CD4-positive, alpha-beta T cell treated with Interleukin-12 subunit alpha and Interleukin-12 subunit beta, for 1 hour (primary cell): ENCODE results near the gene GNAZ.
A peak's percentile ranks its signal among the peaks of the same experiment; 100 is the strongest.

ENCODE experiments used
- DNase-seq: peaks from one replicate; pipeline ENCODE4 v3.0.0-alpha.2; 2020

GNAZ gene

DNA sequence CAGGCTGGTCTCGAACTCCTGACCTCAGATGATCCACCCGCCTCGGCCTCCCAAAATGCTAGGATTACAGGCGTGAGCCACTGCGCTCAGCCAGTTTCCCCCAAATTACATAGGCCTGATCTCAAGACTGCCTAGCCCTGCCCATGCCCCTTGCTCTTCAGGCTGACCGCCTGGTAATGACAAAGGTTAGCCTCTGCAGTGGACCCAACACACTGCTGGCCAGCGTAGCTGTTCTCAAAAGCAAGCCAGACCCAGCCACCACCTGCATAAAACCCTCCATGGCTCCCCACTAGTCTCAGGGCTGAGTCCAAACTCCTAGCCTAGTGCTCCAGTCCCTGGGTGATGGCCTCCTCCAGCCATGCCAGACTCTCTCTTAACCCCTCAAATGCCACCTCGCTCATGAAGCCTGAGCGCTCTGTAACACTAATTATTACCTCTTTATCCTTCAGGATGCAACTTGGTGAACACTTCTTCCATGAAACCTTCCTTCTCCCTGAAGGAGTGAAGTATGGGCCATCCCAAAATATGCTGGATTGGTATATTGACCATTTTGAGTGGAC, 72.3 kb downstream of the GNAZ start:
- DNase-seq, result no peak

GRCh38 chr22:23143119-23143518, 72.8 kb downstream of the GNAZ start:
- no peak for DNase-seq

- no peak for DNase-seq
Observed at GRCh38 chr22:23144432-23144831, 74.1 kb downstream of the GNAZ start.

DNA sequence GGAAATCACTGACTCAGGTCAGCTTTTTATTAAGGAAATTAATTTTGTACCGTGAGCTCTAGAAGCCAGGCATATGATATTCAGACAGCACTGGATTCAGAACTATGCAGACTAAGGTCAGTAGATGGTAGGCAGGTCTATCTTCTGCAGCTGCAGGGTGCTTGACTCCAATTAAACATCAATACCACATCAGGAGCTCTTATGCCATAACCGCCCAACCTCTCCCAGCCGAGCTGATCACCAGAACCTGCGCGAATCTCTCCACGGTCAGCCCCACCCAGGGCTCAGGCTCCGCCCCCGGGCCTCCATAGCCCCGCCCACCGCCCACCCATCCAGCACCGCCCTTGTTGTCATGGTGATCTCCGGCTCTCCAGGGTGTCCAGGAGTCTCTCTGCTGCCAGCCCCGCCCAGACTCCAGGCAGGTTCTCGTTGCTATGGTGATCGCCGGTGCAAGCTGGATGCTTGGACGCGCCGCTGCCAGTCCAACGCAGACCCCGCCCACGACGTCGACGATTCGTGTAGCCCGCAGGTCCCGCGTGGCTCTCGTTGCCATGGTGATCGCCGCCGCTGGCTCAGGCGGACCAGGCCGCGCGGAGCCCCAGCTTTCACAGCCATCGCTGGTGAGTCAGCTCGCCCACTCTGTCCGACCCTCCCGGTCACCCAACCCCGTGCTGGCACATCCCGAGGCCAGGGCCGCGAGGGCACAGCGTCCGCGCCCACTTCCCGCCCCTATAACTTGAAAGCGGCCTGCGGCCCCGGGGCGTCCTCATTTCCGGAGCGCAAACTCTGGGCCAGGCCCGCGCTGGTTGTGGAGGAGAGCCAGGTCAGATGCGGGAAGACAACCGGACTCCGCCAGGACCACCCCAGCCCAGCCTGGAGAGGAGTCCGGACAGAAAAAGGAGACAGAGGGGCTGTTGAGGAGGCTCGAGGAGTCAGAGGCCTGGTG, 74.9 kb downstream of the GNAZ start, which contains the start of gene RAB36:
Gene RAB36 (plus strand): TSS at position 546 of the 946 bp plus-strand sequence. CDS start 1,140 bp downstream, outside the sequence.
- DNase-seq, result peak; percentile 97

- DNase-seq, result no peak
Observed at GRCh38 chr22:23145878-23146470, 75.7 kb downstream of the GNAZ start.

DNA sequence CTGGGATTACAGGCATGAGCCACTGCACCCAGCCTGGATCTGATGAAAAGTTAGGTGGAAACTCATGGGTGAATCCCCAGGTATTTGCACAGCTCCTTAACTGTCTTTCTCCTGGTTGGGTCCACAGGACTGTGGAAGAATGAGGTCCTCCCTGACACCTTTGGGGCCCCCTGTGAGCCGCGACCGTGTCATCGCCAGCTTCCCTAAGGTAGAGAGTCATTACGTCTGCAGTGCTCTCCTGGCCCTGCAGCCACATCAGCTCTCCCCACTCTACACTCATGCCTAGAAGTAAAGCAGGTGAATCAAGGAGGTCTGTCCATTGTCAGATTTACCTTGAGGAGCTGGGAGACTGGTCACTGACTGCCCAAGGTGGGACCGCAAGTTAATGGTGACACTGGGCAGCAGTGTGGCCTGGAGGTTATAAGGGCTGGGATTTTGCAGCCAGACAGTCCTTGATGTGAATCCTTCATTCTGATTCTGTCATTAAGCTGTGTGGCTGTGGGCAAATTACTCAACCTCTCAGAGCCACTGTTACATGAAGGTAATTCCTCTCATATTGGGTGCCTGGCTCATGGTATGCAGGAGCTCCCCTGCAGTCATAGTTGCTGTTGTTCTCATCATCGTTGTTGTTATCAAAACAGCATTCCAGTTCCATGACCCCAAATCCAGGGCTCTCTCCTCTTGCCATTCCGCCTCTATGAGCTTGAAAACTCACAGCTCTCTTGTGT, 76.3 kb downstream of the GNAZ start:
- no peak for DNase-seq

GRCh38 chr22:23147617-23148387, 77.5 kb downstream of the GNAZ start:
- no peak for DNase-seq

GRCh38 chr22:23149743-23150238, 79.5 kb downstream of the GNAZ start:
- no peak for DNase-seq

GRCh38 chr22:23150762-23151161, 80.4 kb downstream of the GNAZ start:
- no peak for DNase-seq

- DNase-seq, result no peak
Observed at GRCh38 chr22:23151827-23152226, 81.5 kb downstream of the GNAZ start.

DNA sequence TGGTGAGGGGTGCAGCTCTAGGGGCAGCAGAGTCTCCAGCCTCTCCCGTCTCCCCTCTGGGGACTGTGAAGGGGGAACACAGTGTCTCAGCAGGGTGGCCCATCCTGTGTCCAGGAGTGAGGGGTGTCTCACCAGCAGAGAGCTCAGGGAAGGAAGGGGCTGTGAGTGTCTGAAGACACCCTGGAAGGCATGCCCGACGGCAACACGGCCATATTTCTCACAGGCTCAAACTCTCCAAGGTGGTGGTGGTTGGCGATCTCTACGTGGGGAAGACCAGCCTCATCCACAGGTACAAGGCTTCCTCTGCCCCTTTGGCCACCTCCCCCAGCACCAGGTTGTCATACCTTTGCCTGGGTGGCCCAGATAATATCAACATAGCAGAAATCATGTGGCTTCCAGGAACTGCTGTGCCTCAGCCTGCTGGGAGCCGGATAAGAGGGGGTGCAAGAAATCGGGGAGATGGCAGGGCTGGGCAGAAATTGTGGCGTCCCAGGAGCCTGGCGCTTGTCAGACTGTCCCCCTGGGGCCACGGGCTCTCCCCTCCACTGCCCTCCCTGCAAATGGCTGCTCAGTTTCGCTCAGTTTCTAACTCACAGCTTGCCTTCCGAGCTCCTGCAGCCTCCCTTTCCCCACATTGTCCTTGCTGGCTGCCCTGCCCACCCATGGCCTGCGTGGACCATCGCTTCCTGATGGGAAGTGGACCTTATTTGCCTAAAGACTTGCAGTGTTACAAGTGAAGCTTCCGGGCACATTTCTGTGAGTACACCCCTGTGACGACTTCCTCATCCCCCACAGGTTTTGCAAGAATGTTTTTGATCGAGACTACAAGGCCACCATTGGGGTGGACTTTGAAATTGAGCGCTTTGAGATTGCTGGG, 82.2 kb downstream of the GNAZ start:
- DNase-seq, result no peak

- no peak for DNase-seq
Observed at GRCh38 chr22:23153994-23154393, 83.7 kb downstream of the GNAZ start.

GRCh38 chr22:23154461-23154860, 84.1 kb downstream of the GNAZ start:
- no peak for DNase-seq

DNA sequence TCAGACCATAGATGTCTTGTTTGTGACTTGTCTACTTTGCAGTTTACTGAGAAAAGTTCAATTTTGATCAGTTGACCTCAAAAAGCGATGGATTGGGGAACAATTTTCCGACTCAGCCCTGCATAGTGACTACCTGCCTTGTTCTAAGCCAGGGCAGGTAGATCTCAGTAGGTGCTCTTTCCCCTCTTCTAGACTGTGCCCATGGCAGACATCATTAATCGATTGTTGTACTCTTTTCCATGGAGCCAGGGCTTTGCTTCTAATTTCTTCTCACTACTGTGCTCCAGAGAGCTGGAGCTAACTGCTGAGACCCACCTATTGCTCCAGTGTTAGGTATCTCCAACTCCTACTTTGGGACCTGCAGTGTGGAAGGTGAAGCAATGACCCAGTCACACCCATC, 84.8 kb downstream of the GNAZ start:
- DNase-seq, result no peak

DNA sequence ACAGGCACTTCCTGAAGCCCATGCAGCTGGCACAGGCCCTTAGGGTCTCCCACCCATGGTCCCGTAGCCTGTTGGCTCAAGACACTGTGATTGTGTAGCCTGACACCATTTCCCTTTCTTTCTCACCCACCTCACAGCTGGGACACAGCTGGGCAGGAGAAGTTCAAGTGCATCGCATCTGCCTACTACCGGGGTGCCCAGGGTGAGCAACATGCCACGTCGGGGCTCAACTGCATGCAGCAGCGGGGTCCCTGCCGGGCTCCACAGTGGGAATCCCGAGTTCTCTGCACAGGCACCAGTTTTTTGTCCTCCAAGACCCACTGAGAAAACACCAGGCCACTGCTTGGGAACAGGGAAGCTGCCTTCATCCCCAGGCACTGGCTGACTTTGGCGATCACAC, 85.5 kb downstream of the GNAZ start:
- DNase-seq, result no peak

- DNase-seq, result no peak
Observed at GRCh38 chr22:23156286-23156685, 86.0 kb downstream of the GNAZ start.

GRCh38 chr22:23157560-23158515, 87.5 kb downstream of the GNAZ start:
- no peak for DNase-seq

DNA sequence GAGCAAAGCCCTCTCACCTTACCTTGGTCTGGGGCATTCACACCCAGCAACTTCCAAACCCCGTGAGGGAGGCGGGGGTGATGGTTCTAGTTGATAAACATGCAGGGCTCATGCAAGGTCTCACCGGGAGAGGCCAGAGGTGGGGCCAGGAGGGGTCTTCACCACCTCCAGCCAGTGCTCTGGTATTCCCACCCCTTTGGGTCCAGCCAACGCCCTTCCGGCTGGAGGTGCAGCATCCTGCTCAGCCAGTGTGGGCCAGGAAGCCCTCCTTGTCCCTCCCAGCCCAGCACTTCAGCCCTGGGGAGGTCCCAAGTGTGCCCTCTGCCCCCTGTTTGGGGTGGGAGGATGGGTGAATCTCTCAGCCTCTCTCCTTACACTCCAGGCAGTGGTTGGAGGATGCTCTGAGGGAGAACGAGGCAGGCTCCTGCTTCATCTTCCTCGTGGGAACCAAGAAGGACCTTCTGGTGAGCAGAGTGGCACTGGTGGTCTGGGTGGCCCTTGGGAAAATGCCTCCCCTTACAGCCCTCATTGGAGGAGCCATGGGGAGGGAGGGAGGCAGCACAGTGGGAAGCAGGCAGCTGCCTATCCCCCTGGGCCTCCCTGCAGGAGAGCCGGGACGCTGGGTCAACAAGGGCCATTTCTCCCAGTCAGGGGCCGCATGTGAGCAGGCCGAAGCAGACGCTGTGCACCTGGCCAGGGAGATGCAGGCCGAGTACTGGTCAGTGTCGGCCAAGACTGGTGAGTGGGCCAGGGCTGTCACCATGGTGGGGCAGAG, 88.4 kb downstream of the GNAZ start:
- no peak for DNase-seq

DNA sequence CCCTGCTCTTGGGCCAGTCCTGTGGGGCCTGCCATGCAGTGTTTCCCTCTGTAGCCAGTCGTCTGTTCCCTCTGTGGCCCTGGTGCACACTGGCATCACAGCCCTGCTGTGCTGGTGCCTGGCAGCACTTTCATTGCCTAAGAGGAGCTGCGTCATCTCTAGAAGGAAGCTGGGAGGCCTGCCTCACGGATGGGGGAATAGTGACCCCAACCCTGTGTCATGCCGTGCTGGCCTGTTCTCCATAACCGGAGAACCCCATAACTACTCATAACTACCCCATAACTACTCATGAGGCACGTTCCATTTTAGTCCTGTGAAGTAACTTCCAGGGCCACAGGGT, 88.9 kb downstream of the GNAZ start:
- no peak for DNase-seq
